Retinal pigment epithelial cell (primary cell): ENCODE data around the gene PLAGL2.
"Not testable (repeated sequence)": the region's sequence is repeated elsewhere in the genome, so short reads cannot be mapped to it uniquely, and the experiment has no call there.

Experiments used
- DNase-seq: peaks from one replicate; pipeline ENCODE4 v3.0.0-alpha.2; 2010; ENCODE audit warnings: low read depth
- H3K4me3 ChIP-seq: 2 replicates; pipeline ENCODE4 v1.5.1; 2011; ENCODE audit warnings: mild to moderate bottlenecking, low read length, control low read depth, moderate library complexity
- CTCF ChIP-seq: conservative IDR thresholded peaks from 2 replicates; pipeline ENCODE4 v1.5.1; 2011; ENCODE audit warnings: low read depth, low read length, control low read depth, inconsistent platforms

PLAGL2 gene

GRCh38 chr20:32193996-32194395 lies 13.5 kb downstream of the PLAGL2 start:
- TF ChIP-seq CTCF, result no peak
- H3K4me3 ChIP-seq, result no peak overlapping the region
- no peak for DNase-seq

- DNase-seq, H3K4me3 ChIP-seq: not testable (repeated sequence)
Measured at GRCh38 chr20:32193336-32193735, 14.2 kb downstream of the PLAGL2 start.

GRCh38 chr20:32192698-32193097 lies 14.8 kb downstream of the PLAGL2 start:
- H3K4me3 ChIP-seq, result no peak overlapping the region
- DNase-seq, result no peak
- TF ChIP-seq CTCF, result no peak

GRCh38 chr20:32191873-32192272 lies 15.7 kb downstream of the PLAGL2 start:
- no peak overlapping the region for H3K4me3 ChIP-seq
- TF ChIP-seq CTCF, result no peak
- no peak for DNase-seq

- TF ChIP-seq CTCF, result no peak
Measured at GRCh38 chr20:32191422-32191821, 16.1 kb downstream of the PLAGL2 start.

GRCh38 chr20:32190616-32191415 lies 16.7 kb downstream of the PLAGL2 start:
- DNase-seq, result no peak
- H3K4me3 ChIP-seq, result peak overlapping the region; percentile 62
- no peak for TF ChIP-seq CTCF

More at GRCh38 chr20:32191422-32191821, 16.1 kb downstream of the PLAGL2 start:
- no peak for DNase-seq
- no peak overlapping the region for H3K4me3 ChIP-seq

GRCh38 chr20:32189691-32190615 lies 17.6 kb downstream of the PLAGL2 start:
- no peak for DNase-seq
- no peak for TF ChIP-seq CTCF
- H3K4me3 ChIP-seq, result peak overlapping the region; percentile 62
